RPMI7951 (cell line): Measurements from ENCODE around the gene HERC3. TPM values are rescaled to one million over a fixed set of nuclear protein-coding genes. Genes with fewer than 3 reads are reported as not detected.

Experiments used
- DNase-seq: peaks from one replicate; pipeline ENCODE4 v3.0.0-alpha.2; 2012; ENCODE audit warnings: low read depth
- total RNA-seq: library from RNA; depleted of rRNA; stranded (reverse); fragments of >200 nt; shearing (Covaris generic); gene quantifications from 2 replicates; pipeline ENCODE4 v1.2.3, GENCODE V29; 2014; rRNA removed

The HERC3 gene
- total RNA-seq, 1 experiment from 2014 or later, result 7.8 TPM

GRCh38 chr4:88745581-88746163 lies 153.4 kb downstream of the HERC3 start:
- no peak for DNase-seq

- DNase-seq, result no peak
Measured at GRCh38 chr4:88746206-88746605, 153.9 kb downstream of the HERC3 start.

- no peak for DNase-seq
Measured at GRCh38 chr4:88747351-88747750, 155.1 kb downstream of the HERC3 start.

GRCh38 chr4:88750369-88750768 lies 158.1 kb downstream of the HERC3 start:
- DNase-seq, result no peak

GRCh38 chr4:88751258-88752075 lies 159.2 kb downstream of the HERC3 start:
- no peak for DNase-seq

- DNase-seq, result no peak
Measured at GRCh38 chr4:88752076-88752463, 159.8 kb downstream of the HERC3 start.

GRCh38 chr4:88752754-88753153 lies 160.5 kb downstream of the HERC3 start:
- no peak for DNase-seq

GRCh38 chr4:88753658-88754571 lies 161.6 kb downstream of the HERC3 start:
- no peak for DNase-seq

- DNase-seq, result no peak
Measured at GRCh38 chr4:88754796-88755195, 162.5 kb downstream of the HERC3 start.

GRCh38 chr4:88755454-88755853 lies 163.2 kb downstream of the HERC3 start:
- no peak for DNase-seq

- DNase-seq, result no peak
Measured at GRCh38 chr4:88756149-88756548, 163.9 kb downstream of the HERC3 start.

- no peak for DNase-seq
Measured at GRCh38 chr4:88757067-88757466, 164.8 kb downstream of the HERC3 start.

GRCh38 chr4:88757776-88758175 lies 165.5 kb downstream of the HERC3 start:
- DNase-seq, result no peak

Other genes starting within 250 kb of the HERC3 start
- gene HERC6, start 213.6 kb upstream of the HERC3 start, total RNA-seq, result 6.8 and 13.7 TPM in 2 replicates
- 6.1 and 7.1 TPM in 2 replicates for gene HERC5, start 135.4 kb upstream of the HERC3 start, total RNA-seq
- 85.2 and 91.3 TPM in 2 replicates for gene PYURF, start 68.7 kb upstream of the HERC3 start, total RNA-seq
- gene NAP1L5, start 105.3 kb downstream of the HERC3 start, total RNA-seq, result 8.6 and 12.4 TPM in 2 replicates